B cell (primary cell): ENCODE data around the gene NLRX1.

ENCODE experiments used
- CTCF ChIP-seq: fragments of 200-600 bp; IDR thresholded peaks from one replicate; pipeline ENCODE4 v1.8.0; 2022; ENCODE audit warnings: antibody characterized with exemption, mild to moderate bottlenecking
- EZH2 ChIP-seq: IDR thresholded peaks from 2 replicates; pipeline ENCODE4 v1.6.1; 2012; ENCODE audit warnings: borderline replicate concordance, low read depth, mild to moderate bottlenecking, moderate library complexity, low read length; ENCODE audit not compliant: insufficient read depth, poor library complexity, severe bottlenecking

DNA sequence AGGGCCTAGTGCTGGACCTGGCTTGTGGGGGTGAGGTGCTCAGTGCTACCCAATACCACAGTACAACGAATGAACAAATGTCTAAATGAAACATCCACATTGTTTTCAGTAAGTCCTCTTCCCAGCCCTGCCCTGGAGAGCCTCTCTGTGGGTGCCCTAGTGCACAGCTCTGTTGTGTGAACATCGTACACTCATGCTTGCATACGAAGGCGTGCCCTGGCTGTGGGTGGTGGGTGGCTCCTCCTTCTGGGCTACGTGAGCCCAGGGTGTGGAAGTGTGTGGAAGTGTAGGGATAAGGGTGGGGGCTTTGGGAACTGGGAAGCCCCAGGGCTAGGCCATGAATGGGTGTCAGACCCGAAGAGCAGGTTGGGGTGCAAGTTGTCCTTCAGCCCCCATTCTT is 592 bp upstream of the NLRX1 start:
- TF ChIP-seq CTCF (no peak), EZH2 (no peak)
